Measurements from ENCODE around the gene HDAC5.
"Not testable (repeated sequence)": the region's sequence is repeated elsewhere in the genome, so short reads cannot be mapped to it uniquely, and the experiment has no call there.

The HDAC5 gene

GRCh38 chr17:44112284-44113280 is 10.9 kb downstream of the HDAC5 start:
- in situ Hi-C loops (cut with MboI; ENCODE audit: low sequenced_read_pairs), result no loop called here

- in situ Hi-C loops (cut with MboI; ENCODE audit: low sequenced_read_pairs), result no loop called here
Observed at GRCh38 chr17:44111777-44112176, 11.7 kb downstream of the HDAC5 start.

GRCh38 chr17:44110823-44111633 is 12.4 kb downstream of the HDAC5 start:
- in situ Hi-C loops (cut with MboI; ENCODE audit: low sequenced_read_pairs), result no loop called here

- in situ Hi-C loops (cut with MboI; ENCODE audit: low sequenced_read_pairs), result no loop called here
Observed at GRCh38 chr17:44110011-44110686, 13.3 kb downstream of the HDAC5 start.

GRCh38 chr17:44109312-44109630 is 14.2 kb downstream of the HDAC5 start:
- in situ Hi-C loops (cut with MboI; ENCODE audit: low sequenced_read_pairs), result no loop called here

- in situ Hi-C loops (cut with MboI; ENCODE audit: low sequenced_read_pairs), result no loop called here
Observed at GRCh38 chr17:44108440-44109311, 14.8 kb downstream of the HDAC5 start.

- in situ Hi-C loops (cut with MboI; ENCODE audit: low sequenced_read_pairs), result no loop called here
Observed at GRCh38 chr17:44106801-44107200, 16.6 kb downstream of the HDAC5 start.

GRCh38 chr17:44105941-44106340 is 17.5 kb downstream of the HDAC5 start:
- in situ Hi-C loops (cut with MboI; ENCODE audit: low sequenced_read_pairs), result no loop called here

- in situ Hi-C loops (cut with MboI; ENCODE audit: low sequenced_read_pairs), result no loop called here
Observed at GRCh38 chr17:44105483-44105882, 18.0 kb downstream of the HDAC5 start.

- in situ Hi-C loops (cut with MboI; ENCODE audit: low sequenced_read_pairs), result no loop called here
Observed at GRCh38 chr17:44102849-44103622, 20.4 kb downstream of the HDAC5 start.

- in situ Hi-C loops (cut with MboI; ENCODE audit: low sequenced_read_pairs), result not testable (repeated sequence)
Observed at GRCh38 chr17:44101858-44102257, 21.6 kb downstream of the HDAC5 start.

GRCh38 chr17:44097110-44097958 is 26.1 kb downstream of the HDAC5 start:
- in situ Hi-C loops (cut with MboI; ENCODE audit: low sequenced_read_pairs), result no loop called here

GRCh38 chr17:44095647-44096496 is 27.6 kb downstream of the HDAC5 start:
- in situ Hi-C loops (cut with MboI; ENCODE audit: low sequenced_read_pairs), result no loop called here

- in situ Hi-C loops (cut with MboI; ENCODE audit: low sequenced_read_pairs), result no loop called here
Observed at GRCh38 chr17:44095388-44095646, 28.1 kb downstream of the HDAC5 start.

- in situ Hi-C loops (cut with MboI; ENCODE audit: low sequenced_read_pairs), result no loop called here
Observed at GRCh38 chr17:44094701-44095387, 28.6 kb downstream of the HDAC5 start.

GRCh38 chr17:44093231-44093900 is 30.1 kb downstream of the HDAC5 start:
- in situ Hi-C loops (cut with MboI; ENCODE audit: low sequenced_read_pairs), result no loop called here

- in situ Hi-C loops (cut with MboI; ENCODE audit: low sequenced_read_pairs), result no loop called here
Observed at GRCh38 chr17:44092051-44092450, 31.4 kb downstream of the HDAC5 start.
